Measurements from ENCODE around the gene PDZK1.
A peak's percentile ranks its signal among the peaks of the same experiment; 100 is the strongest.

PDZK1 gene

GRCh38 chr1:145714524-145715111 lies 7.5 kb upstream of the PDZK1 start:
- H3K4me1 ChIP-seq (ENCODE audit: low read depth, poor library complexity, severe bottlenecking), result peaks cover 8% of the 10 kb centered on the region
- H3K27ac ChIP-seq, result no peak overlapping the region
- no peak for TF ChIP-seq CTCF (conservative IDR thresholded peaks at IDR 0.05; ENCODE audit: low read depth, low read length)
- no peaks in the 10 kb centered on the region for H3K36me3 ChIP-seq (ENCODE audit: insufficient read depth)
- H3K4me2 ChIP-seq, result no peak overlapping the region
- no peak overlapping the region for H2AFZ ChIP-seq (ENCODE audit: low read depth)
- H4K20me1 ChIP-seq (ENCODE audit: insufficient read depth), result no peaks in the 10 kb centered on the region
- no peaks in the 10 kb centered on the region for H3K79me2 ChIP-seq (ENCODE audit: insufficient read depth, low read depth)
- H3K27me3 ChIP-seq (ENCODE audit: insufficient read depth, low read depth), result no peaks in the 10 kb centered on the region
- H3K9ac ChIP-seq, result no peak overlapping the region
- H3K4me3 ChIP-seq (IDR thresholded peaks at IDR 0.05; ENCODE audit: insufficient read depth, low read depth, low read length), result no peak overlapping the region

GRCh38 chr1:145711213-145711651 lies 4.1 kb upstream of the PDZK1 start:
- no peak overlapping the region for H3K4me2 ChIP-seq
- H3K36me3 ChIP-seq (ENCODE audit: insufficient read depth), result no peaks in the 10 kb centered on the region
- H3K4me1 ChIP-seq (ENCODE audit: low read depth, poor library complexity, severe bottlenecking), result peaks cover 7% of the 10 kb centered on the region
- no peak overlapping the region for H3K9ac ChIP-seq
- H3K4me3 ChIP-seq (IDR thresholded peaks at IDR 0.05; ENCODE audit: insufficient read depth, low read depth, low read length), result no peak overlapping the region
- no peak overlapping the region for H3K27ac ChIP-seq
- no peaks in the 10 kb centered on the region for H3K27me3 ChIP-seq (ENCODE audit: insufficient read depth, low read depth)
- no peak overlapping the region for H2AFZ ChIP-seq (ENCODE audit: low read depth)
- TF ChIP-seq CTCF (conservative IDR thresholded peaks at IDR 0.05; ENCODE audit: low read depth, low read length), result no peak
- H3K79me2 ChIP-seq (ENCODE audit: insufficient read depth, low read depth), result no peaks in the 10 kb centered on the region
- no peaks in the 10 kb centered on the region for H4K20me1 ChIP-seq (ENCODE audit: insufficient read depth)

GRCh38 chr1:145710291-145711027 lies 3.3 kb upstream of the PDZK1 start:
- TF ChIP-seq CTCF (conservative IDR thresholded peaks at IDR 0.05; ENCODE audit: low read depth, low read length), result no peak
- H3K4me3 ChIP-seq (IDR thresholded peaks at IDR 0.05; ENCODE audit: insufficient read depth, low read depth, low read length), result no peak overlapping the region
- H3K4me2 ChIP-seq, result no peak overlapping the region
- H3K27ac ChIP-seq, result no peak overlapping the region
- H3K4me1 ChIP-seq (ENCODE audit: low read depth, poor library complexity, severe bottlenecking), result peaks cover 7% of the 10 kb centered on the region
- H3K27me3 ChIP-seq (ENCODE audit: insufficient read depth, low read depth), result no peaks in the 10 kb centered on the region
- no peaks in the 10 kb centered on the region for H4K20me1 ChIP-seq (ENCODE audit: insufficient read depth)
- no peak overlapping the region for H2AFZ ChIP-seq (ENCODE audit: low read depth)
- H3K36me3 ChIP-seq (ENCODE audit: insufficient read depth), result no peaks in the 10 kb centered on the region
- H3K9ac ChIP-seq, result no peak overlapping the region
- H3K79me2 ChIP-seq (ENCODE audit: insufficient read depth, low read depth), result no peaks in the 10 kb centered on the region

- H4K20me1 ChIP-seq (ENCODE audit: insufficient read depth), result no peaks in the 10 kb centered on the region
- no peaks in the 10 kb centered on the region for H3K79me2 ChIP-seq (ENCODE audit: insufficient read depth, low read depth)
- no peak overlapping the region for H3K9ac ChIP-seq
- H3K27ac ChIP-seq, result no peak overlapping the region
- no peaks in the 10 kb centered on the region for H3K36me3 ChIP-seq (ENCODE audit: insufficient read depth)
- no peak overlapping the region for H3K4me3 ChIP-seq (IDR thresholded peaks at IDR 0.05; ENCODE audit: insufficient read depth, low read depth, low read length)
- peaks cover 7% of the 10 kb centered on the region for H3K4me1 ChIP-seq (ENCODE audit: low read depth, poor library complexity, severe bottlenecking)
- peak overlapping the region; percentile 1; the same call in 1 of the 2 replicates for H3K4me2 ChIP-seq
- no peaks in the 10 kb centered on the region for H3K27me3 ChIP-seq (ENCODE audit: insufficient read depth, low read depth)
- H2AFZ ChIP-seq (ENCODE audit: low read depth), result no peak overlapping the region
- no peak for TF ChIP-seq CTCF (conservative IDR thresholded peaks at IDR 0.05; ENCODE audit: low read depth, low read length)
These were observed 895 bp upstream of the PDZK1 start for GRCh38 chr1:145708063-145708462.

Data from KMS-11 (cell line).